Left lobe of liver (tissue), 2 donors: ENCODE data around the gene NUP214. TPM values are rescaled to one million over a fixed set of nuclear protein-coding genes. Genes with fewer than 3 reads are reported as not detected.
"Not testable (repeated sequence)": the region's sequence is repeated elsewhere in the genome, so short reads cannot be mapped to it uniquely, and the experiment has no call there.

Experiments used
- ATAC-seq: fragments of 200-7000 bp; cut with Tn5 transposase; one replicate; pipeline ENCODE4 v1.9.1; 2020; ENCODE audit warnings: mild to moderate bottlenecking, moderate library complexity
- DNase-seq: peaks from one replicate; pipeline ENCODE4 v3.0.0-alpha.2; 2020; ENCODE audit warnings: low spot score
- total RNA-seq: library from RNA; stranded (reverse); gene quantifications from one replicate; pipeline ENCODE4 v1.2.1, GENCODE V29; 2021
- donor health status: DM: no; HTN: no; CAD: no; lungs with moderate emphysema.
- donor health status: DM: no; HTN: yes; CAD: no.

The NUP214 gene
- total RNA-seq, 1 donor from 2014 or later = 21.9 TPM

DNA sequence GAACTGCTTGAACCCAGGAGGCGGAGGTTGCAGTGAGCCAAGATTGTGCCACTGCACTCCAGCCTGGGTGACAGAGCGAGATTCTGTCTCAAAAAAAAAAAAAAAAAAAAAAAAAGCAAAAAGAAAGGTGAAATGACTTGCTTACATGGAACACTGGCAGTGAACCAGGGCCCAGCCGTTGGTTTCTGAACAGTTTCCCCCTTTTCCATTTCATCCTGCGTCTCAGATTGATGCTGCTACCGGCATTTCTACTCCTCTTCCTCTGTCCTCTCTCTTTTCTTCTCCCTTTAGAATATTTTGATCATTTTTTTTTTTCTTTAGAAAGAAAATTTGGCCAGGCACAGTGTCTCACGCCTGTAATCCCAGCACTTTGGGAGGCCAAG lies 10.0 kb upstream of the NUP214 start:
- not testable (repeated sequence) for ATAC-seq, DNase-seq

DNA sequence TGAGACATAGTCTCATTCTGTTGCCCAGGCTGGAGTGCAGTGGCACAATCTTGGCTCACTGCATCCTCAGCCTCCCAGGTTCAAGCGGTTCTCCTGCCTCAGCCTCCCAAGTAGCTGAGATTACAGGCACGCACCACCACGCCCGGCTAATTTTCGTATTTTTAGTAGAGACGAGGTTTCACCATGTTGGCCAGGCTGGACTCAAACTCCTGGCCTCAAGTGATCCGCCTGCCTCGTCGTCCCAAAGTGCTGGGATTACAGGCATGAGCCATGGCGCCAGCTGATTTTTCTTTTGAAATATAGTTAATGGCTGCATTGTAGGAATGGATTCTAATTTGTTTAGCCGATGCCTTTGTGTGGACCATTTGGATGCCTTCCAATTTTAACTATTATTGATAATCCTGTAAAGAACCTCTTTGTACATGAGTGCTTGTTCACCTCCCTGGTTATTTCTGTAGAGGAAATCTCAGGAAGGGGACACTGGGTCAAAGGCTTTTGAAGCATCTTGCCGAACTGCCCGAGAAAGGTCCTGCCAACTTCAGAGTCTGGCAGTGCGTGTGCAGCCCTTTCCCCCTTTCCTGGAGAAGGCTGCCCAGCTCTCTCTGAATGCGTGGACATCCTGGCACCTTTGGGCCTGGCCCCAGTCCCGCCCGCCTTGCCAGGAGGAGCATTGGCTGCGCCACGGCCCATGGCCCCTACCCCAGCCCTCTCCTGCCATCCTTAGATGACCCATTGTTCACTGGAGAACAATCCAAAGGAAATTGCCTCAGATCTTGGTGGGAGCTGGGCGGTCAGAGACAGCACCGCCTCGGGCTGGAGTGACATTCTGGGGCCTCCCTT lies 8.9 kb upstream of the NUP214 start:
- ATAC-seq = peak; percentile 18

DNA sequence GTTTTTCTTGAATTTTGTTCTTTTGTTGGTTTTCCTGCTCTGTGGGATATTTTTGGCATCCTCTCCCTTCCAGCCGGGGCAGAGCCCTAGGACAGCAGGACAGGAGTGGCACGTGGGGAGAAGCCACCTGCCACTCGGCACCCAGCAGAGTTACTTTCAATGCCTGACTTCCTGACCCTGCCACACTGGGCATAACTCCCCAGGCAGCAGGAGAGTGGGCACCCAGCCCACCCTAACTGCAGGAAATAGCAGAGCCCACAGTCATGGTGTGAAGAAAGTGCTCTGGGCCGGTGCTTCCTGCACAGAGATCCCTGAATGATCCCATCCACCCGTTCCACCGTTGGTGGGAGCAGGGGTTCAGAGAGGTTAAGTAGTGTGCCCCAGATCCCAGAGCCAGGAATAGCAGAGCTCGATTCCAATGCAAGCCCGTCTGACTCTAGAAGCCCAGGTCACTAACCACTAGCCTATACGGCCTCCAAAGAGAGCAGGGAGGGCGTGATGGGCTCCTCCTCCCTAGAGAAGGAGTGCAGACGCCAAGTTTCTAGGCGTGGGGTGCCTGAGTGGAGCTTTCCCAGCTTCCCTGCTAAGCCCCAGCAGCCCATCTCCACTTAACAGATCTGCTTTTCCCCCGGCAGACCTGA lies 8.1 kb upstream of the NUP214 start:
- DNase-seq (peak; percentile 34), ATAC-seq (no peak)

More for the DNA sequence above, 8.9 kb upstream of the NUP214 start:
- DNase-seq = peak; percentile 42

DNA sequence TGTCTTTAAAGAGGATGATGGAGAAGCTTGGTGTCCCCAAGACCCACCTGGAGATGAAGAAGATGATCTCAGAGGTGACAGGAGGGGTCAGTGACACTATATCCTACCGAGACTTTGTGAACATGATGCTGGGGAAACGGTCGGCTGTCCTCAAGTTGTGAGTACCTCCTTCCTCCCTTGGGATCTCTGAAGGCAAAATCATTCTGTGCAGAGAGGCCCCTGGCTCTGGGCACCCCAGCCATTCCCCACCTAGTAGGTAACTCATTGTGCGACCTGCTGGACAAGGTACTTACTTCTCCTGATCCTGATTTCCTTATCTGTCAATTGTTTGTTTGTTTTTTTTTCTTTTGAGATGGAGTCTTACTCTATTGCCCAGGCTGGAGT lies 7.6 kb upstream of the NUP214 start:
- ATAC-seq = no peak
- peak; percentile 19 for DNase-seq

DNA sequence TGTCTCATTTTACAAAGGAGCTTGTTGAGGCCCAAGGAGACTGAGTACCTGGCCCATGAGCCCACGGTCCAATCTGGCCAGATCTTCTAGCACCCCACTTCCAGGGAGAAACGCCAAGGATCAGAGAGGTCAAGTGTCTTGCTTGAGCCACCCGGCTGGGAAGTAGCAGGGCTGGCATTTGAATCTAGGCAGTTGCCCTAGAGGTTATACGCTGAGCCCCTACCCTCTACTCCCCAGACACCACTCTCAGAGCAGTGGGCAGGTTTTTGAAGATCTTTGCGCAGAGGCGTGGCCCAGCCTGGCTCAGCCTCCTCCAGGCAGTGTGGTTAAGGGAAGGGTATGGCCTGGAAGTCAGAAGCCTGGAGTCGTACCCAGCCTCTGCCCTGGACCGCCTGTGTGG lies 5.8 kb upstream of the NUP214 start:
- ATAC-seq = no peak
- peak; percentile 35 for DNase-seq

DNA sequence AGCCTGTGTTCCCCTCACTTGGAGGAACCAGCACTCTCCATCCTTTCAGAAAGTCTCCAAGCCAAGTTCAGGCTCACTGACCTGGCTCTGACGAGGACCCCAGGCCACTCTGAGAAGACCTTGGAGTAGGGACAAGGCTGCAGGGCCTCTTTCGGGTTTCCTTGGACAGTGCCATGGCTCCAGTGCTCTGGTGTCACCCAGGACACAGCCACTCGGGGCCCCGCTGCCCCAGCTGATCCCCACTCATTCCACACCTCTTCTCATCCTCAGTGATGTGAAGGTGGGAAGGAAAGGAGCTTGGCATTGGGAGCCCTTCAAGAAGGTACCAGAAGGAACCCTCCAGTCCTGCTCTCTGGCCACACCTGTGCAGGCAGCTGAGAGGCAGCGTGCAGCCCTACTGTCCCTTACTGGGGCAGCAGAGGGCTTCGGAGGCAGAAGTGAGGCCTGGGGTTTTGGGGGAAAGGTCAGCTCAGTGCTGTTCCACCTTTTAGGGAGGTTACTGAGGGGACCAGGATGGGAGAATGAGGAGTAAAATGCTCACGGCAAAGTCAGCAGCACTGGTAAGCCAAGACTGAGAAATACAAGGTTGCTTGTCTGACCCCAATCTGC lies 4.7 kb upstream of the NUP214 start:
- no peak for DNase-seq
- no peak for ATAC-seq

DNA sequence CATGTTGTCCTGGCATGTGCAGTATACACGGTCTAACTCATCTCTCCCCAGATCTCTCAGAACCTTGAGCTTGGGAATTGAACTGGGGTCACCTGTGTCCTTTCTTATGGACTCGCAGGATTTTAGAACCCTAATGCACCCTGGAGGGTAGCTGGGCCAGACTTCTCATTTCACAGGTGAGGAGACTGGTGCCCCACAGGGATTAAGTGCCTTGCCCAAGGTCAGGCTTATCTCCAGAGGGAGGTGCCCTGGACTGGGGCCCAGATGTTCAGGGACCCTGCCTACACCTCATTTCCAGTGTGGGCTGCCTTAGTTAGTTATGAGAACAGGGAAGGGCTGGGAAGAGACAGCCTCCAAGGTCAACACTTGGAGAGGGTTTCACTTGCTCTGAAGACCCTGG lies 4.0 kb upstream of the NUP214 start:
- DNase-seq = no peak
- ATAC-seq = no peak

DNA sequence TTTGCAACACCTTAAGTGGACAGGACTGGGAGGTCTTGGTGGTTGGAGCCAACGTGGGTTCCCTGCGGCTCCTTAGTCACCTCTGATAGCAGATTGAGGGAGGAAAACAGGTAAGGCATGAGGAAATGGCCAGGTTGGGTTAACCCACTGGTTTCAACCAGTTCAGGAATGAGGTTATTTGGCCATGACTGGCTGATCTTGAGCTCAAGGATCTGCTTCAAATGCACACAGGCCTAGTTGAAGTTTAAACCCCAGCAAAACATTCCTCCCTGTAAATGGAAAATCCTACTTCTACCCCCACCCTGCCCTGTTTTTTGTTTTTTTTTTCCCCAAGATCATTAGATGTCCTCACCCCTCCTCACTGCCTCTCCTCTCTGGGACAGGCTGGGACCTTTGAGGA lies 3.2 kb upstream of the NUP214 start:
- peak; percentile 28 for DNase-seq
- ATAC-seq = no peak

DNA sequence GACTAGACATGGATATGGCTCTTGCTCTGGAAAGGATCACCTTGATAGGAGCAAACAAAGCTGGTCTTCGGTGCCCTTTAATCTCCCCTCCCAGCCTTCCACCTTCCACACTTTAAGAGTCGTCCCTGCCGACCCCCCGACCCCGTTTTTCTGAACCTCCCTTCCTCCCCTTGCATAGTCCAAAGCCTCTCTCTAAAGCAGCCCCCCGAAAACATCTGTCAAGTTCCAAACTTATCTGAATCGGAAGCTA lies 423 bp upstream of the NUP214 start:
- no peak for DNase-seq
- peak; percentile 6 for ATAC-seq

DNA sequence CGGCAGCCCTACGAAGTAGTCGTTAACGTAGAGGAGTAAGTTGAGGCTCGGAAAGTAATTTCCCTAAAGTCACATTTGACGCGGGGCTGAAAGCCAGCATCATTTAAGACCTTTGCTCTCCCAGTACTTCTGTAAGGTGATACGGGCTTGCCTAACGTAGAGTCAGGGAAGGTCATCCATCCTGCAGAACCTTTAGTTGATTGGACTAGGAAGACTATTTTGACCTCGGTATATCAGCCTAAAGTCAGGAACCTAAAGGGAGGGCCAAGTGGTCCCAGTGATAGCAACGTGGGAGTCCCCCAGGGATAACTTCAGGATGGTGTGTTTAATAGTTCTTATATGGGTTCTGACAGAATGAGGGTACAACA lies 657 bp downstream of the NUP214 start:
- ATAC-seq = peak; percentile 62
- DNase-seq = no peak

DNA sequence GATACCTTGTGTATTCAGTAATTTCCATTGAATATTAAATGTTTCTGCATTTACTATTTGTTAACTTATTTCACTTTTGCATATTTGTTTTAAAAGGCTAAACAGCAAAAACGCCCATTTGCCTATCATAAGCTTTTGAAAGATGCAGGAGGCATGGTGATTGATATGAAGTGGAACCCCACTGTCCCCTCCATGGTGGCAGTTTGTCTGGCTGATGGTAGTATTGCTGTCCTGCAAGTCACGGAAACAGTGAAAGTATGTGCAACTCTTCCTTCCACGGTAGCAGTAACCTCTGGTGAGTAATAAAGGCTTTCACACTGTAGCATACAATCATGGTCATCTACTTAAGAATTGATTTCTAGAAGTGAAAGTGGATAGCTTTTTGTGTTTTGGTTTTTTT lies 3.8 kb downstream of the NUP214 start:
- no peak for DNase-seq
- ATAC-seq = no peak

DNA sequence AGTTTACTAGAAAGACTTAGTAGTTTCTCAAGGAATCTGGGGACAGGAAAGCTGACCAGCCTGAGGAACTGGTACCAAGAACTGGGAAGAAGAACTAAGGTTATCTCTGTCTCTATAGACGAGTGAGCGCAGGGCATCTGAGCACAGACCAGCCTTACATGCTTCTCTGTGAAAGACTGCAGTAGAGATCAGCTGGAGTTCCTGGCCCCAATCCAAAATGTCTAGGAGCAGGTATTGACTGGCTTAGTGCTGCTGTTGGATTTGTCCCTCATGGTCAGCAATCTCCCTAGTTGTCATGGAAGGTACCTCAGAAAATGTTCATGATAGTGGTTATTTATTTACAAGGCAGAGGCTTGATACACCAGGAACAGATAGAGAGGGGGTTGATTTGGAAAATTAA lies 13.3 kb downstream of the NUP214 start:
- DNase-seq (no peak), ATAC-seq (no peak)

DNA sequence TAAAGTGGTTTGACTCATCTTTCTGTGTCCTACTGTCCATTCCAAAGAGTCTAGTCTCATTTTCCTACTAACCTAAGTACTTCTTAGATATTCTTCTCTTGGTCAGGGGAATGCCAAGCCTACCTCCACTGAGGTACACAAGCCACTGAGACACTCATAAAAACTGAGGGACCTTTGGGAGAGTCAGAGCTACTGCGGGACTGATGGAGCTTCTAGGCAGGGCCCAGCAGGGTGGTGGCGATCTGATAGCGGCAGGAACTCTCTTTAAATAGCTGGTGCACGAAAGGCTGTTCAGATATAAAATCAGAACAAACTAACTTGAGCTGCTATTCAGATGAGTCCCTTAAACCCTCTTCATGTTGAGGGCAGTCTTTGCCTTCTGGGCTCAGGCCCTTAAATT lies 14.7 kb downstream of the NUP214 start:
- ATAC-seq = no peak
- DNase-seq = no peak

DNA sequence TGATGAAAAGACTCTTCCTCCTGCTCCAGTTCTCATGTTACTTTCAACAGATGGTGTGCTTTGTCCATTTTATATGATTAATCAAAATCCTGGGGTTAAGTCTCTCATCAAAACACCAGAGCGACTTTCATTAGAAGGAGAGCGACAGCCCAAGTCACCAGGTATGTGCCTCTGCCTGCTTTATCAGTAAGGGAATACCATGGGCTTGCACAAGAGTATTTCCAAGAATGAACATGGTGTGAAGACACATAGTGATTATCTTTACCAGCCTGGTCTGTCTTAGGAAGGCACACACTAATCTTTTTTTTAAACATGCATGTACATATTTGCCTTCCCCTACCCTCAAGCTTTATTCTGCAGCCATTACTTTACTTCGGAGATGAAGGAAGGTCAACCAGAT lies 15.2 kb downstream of the NUP214 start:
- DNase-seq = no peak
- no peak for ATAC-seq

DNA sequence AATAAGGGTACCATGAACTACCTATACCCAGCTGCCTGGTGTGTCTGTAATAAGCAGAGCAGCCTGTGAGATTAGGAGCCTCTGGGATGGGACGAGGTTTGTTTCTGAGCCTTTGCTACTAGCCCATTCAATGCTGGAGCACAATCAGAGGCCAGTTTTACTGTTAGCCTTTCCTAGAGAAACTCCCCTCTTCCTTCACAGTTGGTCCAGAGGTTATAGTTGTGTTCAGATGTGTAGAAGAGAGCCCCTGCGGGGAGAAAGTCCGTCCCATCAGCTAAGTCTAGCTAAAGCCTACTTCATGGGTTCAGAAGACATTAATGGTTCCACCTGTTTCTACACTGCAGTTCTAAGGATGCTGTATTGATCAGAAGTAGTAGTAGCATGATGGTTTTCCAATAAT lies 16.8 kb downstream of the NUP214 start:
- ATAC-seq (no peak), DNase-seq (no peak)

DNA sequence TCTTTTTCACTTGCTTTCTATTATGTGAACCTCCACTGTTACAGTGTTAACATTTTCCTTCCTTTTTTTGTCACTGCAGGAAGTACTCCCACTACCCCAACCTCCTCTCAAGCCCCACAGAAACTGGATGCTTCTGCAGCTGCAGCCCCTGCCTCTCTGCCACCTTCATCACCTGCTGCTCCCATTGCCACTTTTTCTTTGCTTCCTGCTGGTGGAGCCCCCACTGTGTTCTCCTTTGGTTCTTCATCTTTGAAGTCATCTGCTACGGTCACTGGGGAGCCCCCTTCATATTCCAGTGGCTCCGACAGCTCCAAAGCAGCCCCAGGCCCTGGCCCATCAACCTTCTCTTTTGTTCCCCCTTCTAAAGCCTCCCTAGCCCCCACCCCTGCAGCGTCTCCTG lies 18.8 kb downstream of the NUP214 start:
- ATAC-seq (no peak), DNase-seq (no peak)

DNA sequence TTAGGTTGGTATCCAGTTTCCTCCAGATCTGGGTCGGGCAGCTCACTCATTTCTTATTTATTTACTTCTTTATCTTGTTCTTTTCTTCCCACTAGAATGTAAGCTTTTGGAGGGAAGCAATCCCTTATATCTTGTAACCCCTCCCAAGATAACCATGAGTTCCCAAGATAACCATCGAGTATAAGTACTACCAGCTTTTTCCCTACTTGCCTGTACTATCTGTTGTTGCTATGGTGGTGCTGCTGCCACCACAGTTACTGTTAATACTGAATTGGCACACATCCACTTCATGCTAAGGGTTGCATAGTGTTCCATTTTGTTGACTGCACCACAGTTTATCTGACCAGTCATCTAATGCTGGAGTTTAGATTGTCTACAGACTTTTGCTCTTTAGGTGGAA lies 19.9 kb downstream of the NUP214 start:
- DNase-seq (no peak), ATAC-seq (no peak)

DNA sequence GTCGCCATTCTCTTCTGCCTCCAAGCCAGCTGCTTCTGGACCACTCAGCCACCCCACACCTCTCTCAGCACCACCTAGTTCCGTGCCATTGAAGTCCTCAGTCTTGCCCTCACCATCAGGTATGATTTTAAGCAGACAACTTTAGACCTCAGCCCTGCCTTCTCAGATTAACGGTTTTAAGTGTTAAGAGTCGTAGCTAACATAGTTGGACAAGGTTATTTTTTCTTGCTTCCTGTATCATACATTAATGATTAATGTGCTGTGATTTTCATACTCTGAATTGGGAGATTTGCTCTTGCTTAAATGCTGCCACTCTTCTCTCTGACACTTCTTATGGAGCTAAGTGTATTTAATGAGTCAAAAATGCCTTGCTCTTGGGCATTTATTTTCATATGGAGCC lies 20.8 kb downstream of the NUP214 start:
- DNase-seq (no peak), ATAC-seq (no peak)

DNA sequence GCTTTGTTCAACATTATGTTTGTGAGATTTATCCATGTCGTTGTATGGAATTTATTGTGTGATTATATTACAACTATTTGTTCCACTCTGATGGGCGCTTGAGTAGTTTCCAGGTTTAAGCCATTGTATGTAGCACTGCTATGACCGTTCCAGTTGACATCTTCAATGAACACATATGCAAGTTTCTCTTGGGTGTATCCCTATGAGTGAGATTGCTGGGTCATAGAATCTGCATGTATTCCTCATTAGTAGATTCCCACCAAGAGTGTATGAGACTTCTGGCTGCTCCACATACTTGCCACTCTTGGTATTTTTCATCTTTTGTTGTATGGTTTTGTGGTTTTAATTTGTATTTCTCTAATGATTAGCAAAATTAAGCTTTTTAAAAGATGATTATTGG lies 22.9 kb downstream of the NUP214 start:
- DNase-seq = no peak
- ATAC-seq = no peak

DNA sequence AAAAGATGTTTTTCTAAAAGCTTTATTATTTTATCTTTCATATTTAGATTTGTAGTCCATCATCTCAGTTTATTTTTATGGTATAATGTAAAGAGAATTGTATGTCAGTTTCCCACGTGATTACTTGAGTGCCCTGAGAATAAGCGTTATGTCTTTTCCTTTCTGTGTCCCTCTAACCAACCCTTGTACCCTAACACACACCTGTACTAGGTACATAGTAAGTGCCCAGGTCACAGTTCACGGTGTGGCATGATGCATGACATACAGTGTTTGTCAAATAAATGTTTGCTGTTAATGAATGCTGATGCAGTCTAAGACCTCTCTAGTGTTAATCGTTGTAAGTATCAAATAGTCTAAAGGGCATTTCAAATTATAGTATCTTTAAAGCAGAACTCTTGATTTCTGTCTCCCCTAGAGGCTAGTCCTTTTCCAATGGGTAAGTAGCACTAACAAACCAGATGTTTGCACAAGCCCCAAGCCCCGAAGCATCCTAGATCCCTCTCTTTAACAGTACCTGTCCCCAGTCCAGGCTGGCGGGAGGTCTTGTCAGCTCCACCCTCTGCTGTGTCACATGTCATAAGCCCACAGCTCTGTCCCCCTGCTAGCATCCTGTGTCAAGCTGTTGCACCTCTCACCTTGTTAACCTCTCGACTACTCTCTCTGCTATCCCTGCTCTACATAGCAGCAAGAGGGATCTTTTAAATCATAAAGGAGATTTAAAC lies 23.7 kb downstream of the NUP214 start:
- ATAC-seq (no peak), DNase-seq (no peak)

DNA sequence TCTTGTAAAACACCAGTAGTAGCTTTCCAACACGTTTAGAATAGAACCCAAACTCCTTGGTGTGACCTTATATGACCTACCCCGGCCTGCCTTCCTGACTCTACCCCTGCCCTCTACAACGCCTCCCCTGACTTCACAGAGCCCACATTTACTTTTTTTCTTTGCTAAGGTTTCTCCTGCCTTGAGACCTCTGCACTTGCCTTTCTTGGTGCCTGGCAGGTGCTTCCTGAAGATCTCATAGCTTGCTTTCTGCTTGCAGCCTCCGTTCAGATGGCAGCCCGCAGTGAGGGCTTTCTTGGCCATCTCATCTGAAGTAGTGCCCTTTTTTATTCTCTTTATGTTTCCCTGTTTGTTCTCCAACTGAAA lies 24.3 kb downstream of the NUP214 start:
- ATAC-seq = no peak
- DNase-seq = no peak

DNA sequence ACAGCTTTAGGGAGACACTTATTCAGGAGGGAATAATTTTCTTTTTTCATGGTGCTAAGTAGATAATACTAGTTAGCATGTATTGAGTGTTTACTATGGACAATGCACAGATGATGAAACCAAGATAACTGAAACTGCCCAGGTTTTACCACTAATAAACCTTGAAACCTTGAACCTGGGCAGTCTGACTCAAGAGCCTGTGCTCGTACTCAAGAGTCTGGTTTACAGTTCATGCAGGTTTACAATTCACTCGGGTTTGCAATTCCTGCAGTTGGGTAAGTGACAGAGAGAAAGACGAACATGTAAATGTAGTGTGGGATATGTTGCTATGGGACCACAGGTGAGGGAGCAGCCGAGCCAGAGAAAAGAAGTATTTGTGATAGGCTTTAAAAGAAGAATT lies 28.2 kb downstream of the NUP214 start:
- DNase-seq = no peak
- no peak for ATAC-seq
